Lower leg skin (tissue), 4 donors: Measurements from ENCODE around the gene RASGRP2. TPM values are rescaled to one million over a fixed set of nuclear protein-coding genes. Genes with fewer than 3 reads are reported as not detected.

Experiments used
- DNase-seq, 2 donors: peaks; one replicate each; pipeline ENCODE4 v3.0.0-alpha.2; 2019; ENCODE audit warnings: low spot score in 2 of 2
- H3K4me3 ChIP-seq: fragments of 200-600 bp; sonication (generic); 2 replicates; pipeline ENCODE4 v1.5.1; 2017; ENCODE audit warnings: mild to moderate bottlenecking, low read depth; ENCODE audit not compliant: poor library complexity, severe bottlenecking
- POLR2A ChIP-seq, 2 donors: fragments of 450-650 bp; IDR thresholded peaks; one replicate each; pipeline ENCODE4 v1.6.1; 2016 to 2017; ENCODE audit warnings: antibody characterized with exemption in 2 of 2, mild to moderate bottlenecking in 1 of 2, moderate library complexity in 1 of 2
- WGBS, 2 donors: methylation state at CpG; one replicate each; pipeline ENCODE4 v1.1.5; 2018; 5-methylcytosine and 5-hydroxymethylcytosine counted together
- intact Hi-C: fragments of 100-400 bp; cut with DNase I; formaldehyde crosslinking; loops from one replicate; pipeline ENCODE4 v1.15.0; 2023; ENCODE audit warnings: low total_unique reads
- total RNA-seq, 4 donors: library from RNA; depleted of rRNA; stranded (reverse); fragments of >200 nt; gene quantifications; one replicate each; pipeline ENCODE4 v1.1.0, GENCODE V29; 2016
- TF ChIP-seq, protein P1 (sequence below), 3 donors: fragments of 450-650 bp; IDR thresholded peaks; one replicate each; pipeline ENCODE4 v1.5.1; 2016; ENCODE audit warnings: antibody characterized with exemption in 3 of 3, mild to moderate bottlenecking in 3 of 3, moderate library complexity in 2 of 3

The RASGRP2 gene
- total RNA-seq, 4 donors from 2014 or later = 1.1 to 10.0 (median 5.0) TPM

DNA sequence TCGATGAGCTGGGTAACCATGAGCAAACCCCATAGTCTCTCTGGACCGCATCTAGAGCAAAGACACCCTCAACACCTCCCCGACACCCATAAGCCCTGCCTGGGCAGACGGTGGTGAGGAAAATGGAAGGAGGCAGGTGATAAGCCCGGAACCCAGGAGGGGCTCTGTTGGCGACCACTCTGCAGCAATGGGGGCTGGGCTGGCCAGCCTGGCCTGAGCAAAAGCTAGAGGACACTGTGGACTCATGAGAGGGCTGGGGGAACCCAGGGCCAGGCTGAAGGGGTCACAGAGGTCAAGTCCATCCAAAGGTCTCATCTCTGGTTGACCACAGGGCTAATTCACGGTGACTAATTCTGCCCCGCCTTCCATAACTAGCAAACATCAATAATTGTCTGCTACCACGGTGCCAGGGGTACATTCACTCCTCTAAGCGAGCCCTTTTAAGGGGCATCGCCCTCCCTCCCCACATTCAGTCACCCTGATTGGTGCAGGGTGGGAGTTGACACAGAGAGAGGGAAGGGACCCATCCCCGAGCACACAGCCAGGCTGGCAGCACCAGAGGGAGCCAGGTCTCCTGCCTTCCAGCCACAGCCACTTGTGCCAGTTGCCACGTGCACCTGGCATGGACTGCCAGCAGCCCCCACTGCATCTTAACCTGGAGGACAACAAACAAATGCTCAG, 11.9 kb upstream of the RASGRP2 start:
- 83 to 86% methylated on average over 13 of the region's 13 CpGs for WGBS, 2 donors

DNA sequence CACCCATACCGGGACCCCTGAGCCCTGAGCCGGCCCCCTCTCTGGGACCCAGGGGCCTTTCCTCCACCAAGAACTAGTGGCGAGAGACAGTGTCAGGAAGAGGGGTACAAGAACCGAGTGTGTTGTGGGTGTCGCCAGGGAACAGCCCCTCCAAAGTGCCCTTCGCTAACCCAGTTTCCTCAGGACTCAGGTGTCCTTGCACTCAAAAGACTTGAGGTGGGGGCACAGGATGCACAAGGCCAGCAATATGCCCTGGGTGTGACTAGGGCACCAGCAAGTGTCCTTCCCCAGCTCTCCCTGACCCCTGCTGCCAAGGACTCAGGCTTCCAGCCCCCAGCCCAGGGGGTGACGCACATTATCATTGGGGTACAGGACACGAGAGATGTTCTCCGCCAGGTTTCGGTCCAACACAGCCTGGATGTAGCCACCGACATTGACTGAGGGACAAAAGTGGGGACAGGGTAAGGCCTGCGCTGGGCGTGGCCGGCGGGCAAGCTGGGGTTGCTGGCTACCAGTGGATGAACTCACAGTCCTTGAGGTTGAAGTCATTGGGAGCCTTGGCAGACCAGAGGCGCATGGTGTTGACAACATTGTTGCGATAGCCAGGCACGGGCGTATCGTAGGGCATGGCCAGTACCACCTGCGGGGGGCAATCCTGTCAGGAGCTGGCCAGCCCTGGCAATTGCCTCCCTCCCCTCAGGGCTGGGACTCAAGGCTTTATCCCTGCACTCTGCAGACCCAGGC, 11.1 kb upstream of the RASGRP2 start:
- H3K4me3 ChIP-seq = no peak overlapping the region
- no peak for DNase-seq
- WGBS, 2 donors = 90 to 91% methylated on average over 18 to 21 of the region's 21 CpGs
- no peak for TF ChIP-seq POLR2A (IDR thresholded peaks at IDR 0.05)
- TF ChIP-seq, protein P1, sequence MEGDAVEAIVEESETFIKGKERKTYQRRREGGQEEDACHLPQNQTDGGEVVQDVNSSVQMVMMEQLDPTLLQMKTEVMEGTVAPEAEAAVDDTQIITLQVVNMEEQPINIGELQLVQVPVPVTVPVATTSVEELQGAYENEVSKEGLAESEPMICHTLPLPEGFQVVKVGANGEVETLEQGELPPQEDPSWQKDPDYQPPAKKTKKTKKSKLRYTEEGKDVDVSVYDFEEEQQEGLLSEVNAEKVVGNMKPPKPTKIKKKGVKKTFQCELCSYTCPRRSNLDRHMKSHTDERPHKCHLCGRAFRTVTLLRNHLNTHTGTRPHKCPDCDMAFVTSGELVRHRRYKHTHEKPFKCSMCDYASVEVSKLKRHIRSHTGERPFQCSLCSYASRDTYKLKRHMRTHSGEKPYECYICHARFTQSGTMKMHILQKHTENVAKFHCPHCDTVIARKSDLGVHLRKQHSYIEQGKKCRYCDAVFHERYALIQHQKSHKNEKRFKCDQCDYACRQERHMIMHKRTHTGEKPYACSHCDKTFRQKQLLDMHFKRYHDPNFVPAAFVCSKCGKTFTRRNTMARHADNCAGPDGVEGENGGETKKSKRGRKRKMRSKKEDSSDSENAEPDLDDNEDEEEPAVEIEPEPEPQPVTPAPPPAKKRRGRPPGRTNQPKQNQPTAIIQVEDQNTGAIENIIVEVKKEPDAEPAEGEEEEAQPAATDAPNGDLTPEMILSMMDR (IDR thresholded peaks at IDR 0.05) = no peak
- intact Hi-C loops = no loop called here

More for the DNA sequence above, 11.9 kb upstream of the RASGRP2 start:
- no peak for TF ChIP-seq POLR2A (IDR thresholded peaks at IDR 0.05)
- TF ChIP-seq, protein P1 (IDR thresholded peaks at IDR 0.05) = no peak
- DNase-seq = no peak
- H3K4me3 ChIP-seq = no peak overlapping the region
- intact Hi-C loops = no loop called here

DNA sequence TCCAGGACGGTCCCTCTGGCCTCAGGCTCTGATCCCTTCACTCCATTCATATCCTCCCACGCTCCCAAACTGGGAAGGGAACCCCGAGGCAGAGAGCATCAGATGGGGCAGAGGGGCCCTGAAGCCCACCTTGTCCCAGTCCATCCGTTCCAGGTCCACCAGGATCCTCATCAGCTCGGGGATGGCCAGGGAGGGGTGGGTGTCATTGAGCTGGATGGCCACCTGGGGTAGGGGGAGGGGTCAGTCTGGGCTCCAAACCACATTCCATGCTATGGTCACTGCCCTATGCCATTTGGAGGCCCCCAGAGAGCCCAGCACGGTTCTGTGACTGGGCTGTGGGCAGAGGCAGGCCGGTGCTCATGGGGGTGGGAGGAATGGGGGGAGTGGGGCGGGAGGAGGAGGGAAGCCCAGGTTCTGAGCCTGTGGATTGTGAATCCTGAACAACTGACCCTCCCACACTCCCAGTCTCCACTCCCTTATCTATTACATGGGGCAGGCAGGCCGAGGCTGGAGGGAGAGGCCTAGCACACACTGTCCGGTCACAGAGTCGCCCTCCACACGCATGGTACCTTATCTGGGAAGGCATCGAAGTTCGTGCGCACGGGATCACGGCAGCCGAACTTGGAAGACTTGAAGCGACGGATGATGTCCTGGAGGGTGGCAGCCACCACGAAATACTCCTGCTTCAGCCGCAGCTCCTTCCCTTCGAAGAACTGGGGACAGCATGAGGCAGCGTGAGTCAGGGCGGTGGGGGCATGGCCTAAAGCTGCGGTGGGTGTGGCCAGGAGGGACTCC, 10.4 kb upstream of the RASGRP2 start:
- no peak for DNase-seq
- TF ChIP-seq POLR2A (IDR thresholded peaks at IDR 0.05) = no peak
- TF ChIP-seq, protein P1 (IDR thresholded peaks at IDR 0.05) = no peak
- H3K4me3 ChIP-seq = no peak overlapping the region
- WGBS, 2 donors = 88 to 89% methylated on average over 26 of the region's 26 CpGs
- intact Hi-C loops = no loop called here

DNA sequence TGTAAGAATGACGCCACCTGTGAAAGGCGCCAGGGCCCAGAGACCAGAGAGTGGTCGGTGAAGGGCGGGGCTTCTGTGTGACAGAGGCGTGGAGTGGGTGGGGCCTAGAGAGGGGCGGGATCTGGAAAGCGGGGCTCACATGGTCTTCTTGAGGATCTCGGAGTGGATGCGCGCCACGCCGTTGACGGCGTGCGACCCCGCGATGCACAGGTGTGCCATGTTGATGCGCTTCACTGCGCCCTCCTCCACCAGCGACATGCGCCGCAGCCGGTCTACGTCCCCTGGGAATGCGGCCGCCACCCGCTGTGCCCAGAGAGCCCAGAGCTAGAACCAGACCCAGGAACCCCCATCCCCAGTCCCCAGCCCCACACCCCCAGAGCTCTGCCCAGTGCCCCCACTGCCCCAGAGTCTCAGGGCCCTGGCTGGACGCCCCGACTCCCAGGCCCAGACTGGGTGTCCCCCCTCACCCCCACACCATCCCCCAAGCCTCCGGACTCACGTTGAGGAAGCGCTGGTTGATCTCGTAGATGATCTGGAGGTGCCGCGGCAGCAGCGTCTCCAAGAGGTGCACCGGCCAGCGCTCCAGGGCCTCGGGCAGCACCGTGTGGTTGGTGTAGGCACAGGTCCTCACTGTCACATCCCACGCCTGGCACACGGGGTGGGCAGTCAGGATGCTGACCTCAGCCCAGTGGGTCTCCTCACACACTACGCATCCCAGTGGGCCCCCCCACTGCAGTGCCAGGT, 9.6 kb upstream of the RASGRP2 start:
- DNase-seq = no peak
- 93 to 94% methylated on average over 35 to 43 of the region's 43 CpGs for WGBS, 2 donors
- TF ChIP-seq, protein P1 (IDR thresholded peaks at IDR 0.05) = no peak
- no peak for TF ChIP-seq POLR2A (IDR thresholded peaks at IDR 0.05)
- intact Hi-C loops = no loop called here
- H3K4me3 ChIP-seq = no peak overlapping the region

DNA sequence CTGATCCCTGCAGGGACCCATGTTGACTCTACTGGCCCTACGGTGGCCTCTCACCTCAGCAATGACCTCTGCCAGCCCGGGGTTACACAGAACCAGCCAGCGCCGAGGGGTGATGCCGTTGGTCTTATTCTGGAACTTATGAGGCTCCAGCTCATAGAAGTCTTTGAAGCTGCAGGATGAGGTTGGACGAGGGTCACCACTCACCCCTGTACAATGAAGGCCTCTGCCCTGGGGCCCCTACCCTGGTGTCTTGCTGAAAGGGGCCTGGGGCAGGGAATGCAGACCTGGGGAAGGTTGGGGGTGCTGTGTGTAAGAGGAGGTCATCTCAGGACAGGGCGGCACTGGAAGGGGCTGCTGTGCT, 9.1 kb upstream of the RASGRP2 start:
- DNase-seq = no peak
- WGBS, 2 donors = 94 to 97% methylated on average over 7 of the region's 7 CpGs
- H3K4me3 ChIP-seq = no peak overlapping the region
- TF ChIP-seq, protein P1 (IDR thresholded peaks at IDR 0.05) = no peak
- TF ChIP-seq POLR2A (IDR thresholded peaks at IDR 0.05) = no peak
- intact Hi-C loops = no loop called here
